ENCODE data around the gene NXPH2.

The NXPH2 gene

GRCh38 chr2:138780446-138780880, 273 bp upstream of the NXPH2 start:
- H4K20me1 ChIP-seq (ENCODE audit: low read depth, low read length): no peaks in the 10 kb centered on the region
- no peaks in the 10 kb centered on the region for H3K9me2 ChIP-seq (replicated peaks; ENCODE audit: insufficient read depth, low read length)
- H3K27me3 ChIP-seq (ENCODE audit: low read length): no peaks in the 10 kb centered on the region
- no peak overlapping the region for H3K9ac ChIP-seq (ENCODE audit: low read length)
- no peak overlapping the region for H3K4me3 ChIP-seq (ENCODE audit: insufficient read depth, low read length, poor library complexity, severe bottlenecking)
- H3K9me3 ChIP-seq (ENCODE audit: insufficient read depth, low read length): no peaks in the 10 kb centered on the region
- TF ChIP-seq CTCF (IDR thresholded peaks at IDR 0.05; ENCODE audit: insufficient read depth, low read length, poor library complexity, severe bottlenecking) (no peak), EZH2phosphoT487 (conservative IDR thresholded peaks at IDR 0.05; ENCODE audit: low read length) (no peak)
- no peak overlapping the region for H2AFZ ChIP-seq (ENCODE audit: low read depth, low read length, severe bottlenecking)
- H3F3A ChIP-seq (ENCODE audit: insufficient read depth): no peaks in the 10 kb centered on the region
- no peaks in the 10 kb centered on the region for H3K79me2 ChIP-seq (ENCODE audit: insufficient read depth, low read length)
- no peaks in the 10 kb centered on the region for H3K36me3 ChIP-seq (ENCODE audit: low read length)
- no peak overlapping the region for H3K4me2 ChIP-seq (ENCODE audit: low read depth, low read length, poor library complexity, severe bottlenecking)
- H3K27ac ChIP-seq (ENCODE audit: low read depth, low read length): no peak overlapping the region

- Histone ChIP-seq H4K20me1 (ENCODE audit: low read depth, low read length) (no peaks in the 10 kb centered on the region), H3K9me3 (ENCODE audit: insufficient read depth, low read length) (no peaks in the 10 kb centered on the region), H2AFZ (ENCODE audit: low read depth, low read length, severe bottlenecking) (no peak overlapping the region), H3F3A (ENCODE audit: insufficient read depth) (no peaks in the 10 kb centered on the region), H3K4me3 (ENCODE audit: insufficient read depth, low read length, poor library complexity, severe bottlenecking) (no peak overlapping the region), H3K9me2 (replicated peaks; ENCODE audit: insufficient read depth, low read length) (no peaks in the 10 kb centered on the region), H3K9ac (ENCODE audit: low read length) (no peak overlapping the region), H3K79me2 (ENCODE audit: insufficient read depth, low read length) (no peaks in the 10 kb centered on the region), H3K36me3 (ENCODE audit: low read length) (no peaks in the 10 kb centered on the region), H3K27ac (ENCODE audit: low read depth, low read length) (no peak overlapping the region), H3K27me3 (ENCODE audit: low read length) (no peaks in the 10 kb centered on the region), H3K4me2 (ENCODE audit: low read depth, low read length, poor library complexity, severe bottlenecking) (no peak overlapping the region)
- TF ChIP-seq EZH2phosphoT487 (conservative IDR thresholded peaks at IDR 0.05; ENCODE audit: low read length): no peak
- no peak for TF ChIP-seq CTCF (IDR thresholded peaks at IDR 0.05; ENCODE audit: insufficient read depth, low read length, poor library complexity, severe bottlenecking)
Observed at GRCh38 chr2:138779406-138779780, 797 bp downstream of the NXPH2 start.

GRCh38 chr2:138777996-138778395, 2.2 kb downstream of the NXPH2 start:
- Histone ChIP-seq H3K79me2 (ENCODE audit: insufficient read depth, low read length) (no peaks in the 10 kb centered on the region), H3K9ac (ENCODE audit: low read length) (no peak overlapping the region), H2AFZ (ENCODE audit: low read depth, low read length, severe bottlenecking) (no peak overlapping the region), H3K27me3 (ENCODE audit: low read length) (no peaks in the 10 kb centered on the region), H4K20me1 (ENCODE audit: low read depth, low read length) (no peaks in the 10 kb centered on the region), H3K9me3 (ENCODE audit: insufficient read depth, low read length) (no peaks in the 10 kb centered on the region), H3K4me3 (ENCODE audit: insufficient read depth, low read length, poor library complexity, severe bottlenecking) (no peak overlapping the region), H3K9me2 (replicated peaks; ENCODE audit: insufficient read depth, low read length) (no peaks in the 10 kb centered on the region), H3K4me2 (ENCODE audit: low read depth, low read length, poor library complexity, severe bottlenecking) (no peak overlapping the region), H3K36me3 (ENCODE audit: low read length) (no peaks in the 10 kb centered on the region), H3K27ac (ENCODE audit: low read depth, low read length) (no peak overlapping the region), H3F3A (ENCODE audit: insufficient read depth) (no peaks in the 10 kb centered on the region)
- no peak for TF ChIP-seq EZH2phosphoT487 (conservative IDR thresholded peaks at IDR 0.05; ENCODE audit: low read length)
- no peak for TF ChIP-seq CTCF (IDR thresholded peaks at IDR 0.05; ENCODE audit: insufficient read depth, low read length, poor library complexity, severe bottlenecking)
